Loucy (cell line): ENCODE results near the gene MC1R.

Source experiments
- CTCF ChIP-seq: fragments of 200-600 bp; sonication (generic); conservative IDR thresholded peaks from 2 replicates; pipeline ENCODE4 v1.5.1; 2014; ENCODE audit warnings: mild to moderate bottlenecking, antibody characterized with exemption, low read length
- EZH2phosphoT487 ChIP-seq: fragments of 200-600 bp; IDR thresholded peaks from 2 replicates; pipeline ENCODE4 v1.6.1; 2018; ENCODE audit warnings: antibody characterized with exemption, mild to moderate bottlenecking, moderate library complexity, borderline replicate concordance

- TF ChIP-seq CTCF (no peak), EZH2phosphoT487 (no peak)
These were observed 7.3 kb upstream of the MC1R start for GRCh38 chr16:89911375-89911774.
